ENCODE data around the gene GBGT1. TPM values are rescaled to one million over a fixed set of nuclear protein-coding genes. Genes with fewer than 3 reads are reported as not detected.
A peak's percentile ranks its signal among the peaks of the same experiment; 100 is the strongest.

GBGT1 gene
- total RNA-seq, 2 experiments from 2014 or later: 2.5 to 3.9 TPM

- POLR2A ChIA-PET: interaction anchor here (0.6 to 8.9 kb wide), 11 partner anchors 9 to 865 kb away, joined by 3 to 148 read pairs (median 4); partner anchors contain the start of genes GTF3C5, MED22, RALGDS and RPL7A
- Mint-ChIP-seq H3K4me1 (peaks cover 88% of the 10 kb centered on the region), H3K9me3 (no peaks in the 10 kb centered on the region), H3K36me3 (ENCODE audit: low read depth) (peaks cover 24% of the 10 kb centered on the region), H3K4me3 (peak overlapping the region; percentile 36), H3K27me3 (no peaks in the 10 kb centered on the region), H3K27ac (peak overlapping the region; percentile 99)
- peak; percentile 94 for DNase-seq
- CTCF ChIA-PET: interaction anchor here (0.8 to 9.9 kb wide), 5 partner anchors 11 to 104 kb away, joined by 3 to 190 read pairs (median 3); no protein-coding TSS in a partner anchor
Observed at GRCh38 chr9:133133681-133134387, 29.9 kb downstream of the GBGT1 start.

- DNase-seq: no peak
- H3K27me3 Mint-ChIP-seq: no peaks in the 10 kb centered on the region
- H3K36me3 Mint-ChIP-seq (ENCODE audit: low read depth): peaks cover 29% of the 10 kb centered on the region
- POLR2A ChIA-PET: interaction anchor here (3.0 to 8.9 kb wide), 3 partner anchors 11 to 101 kb away, joined by 18 to 148 read pairs (median 118); partner anchors contain the start of genes GTF3C5 and RALGDS
- CTCF ChIA-PET: interaction anchor here (9.9 kb wide), 1 partner anchor 14 kb away, joined by 190 read pairs; no protein-coding TSS in a partner anchor
- H3K27ac Mint-ChIP-seq: peak overlapping the region; percentile 99
- no peaks in the 10 kb centered on the region for H3K9me3 Mint-ChIP-seq
- no peak overlapping the region for H3K4me3 Mint-ChIP-seq
- H3K4me1 Mint-ChIP-seq: peaks cover 87% of the 10 kb centered on the region
Observed at GRCh38 chr9:133132174-133132573, 31.5 kb downstream of the GBGT1 start.

DNA sequence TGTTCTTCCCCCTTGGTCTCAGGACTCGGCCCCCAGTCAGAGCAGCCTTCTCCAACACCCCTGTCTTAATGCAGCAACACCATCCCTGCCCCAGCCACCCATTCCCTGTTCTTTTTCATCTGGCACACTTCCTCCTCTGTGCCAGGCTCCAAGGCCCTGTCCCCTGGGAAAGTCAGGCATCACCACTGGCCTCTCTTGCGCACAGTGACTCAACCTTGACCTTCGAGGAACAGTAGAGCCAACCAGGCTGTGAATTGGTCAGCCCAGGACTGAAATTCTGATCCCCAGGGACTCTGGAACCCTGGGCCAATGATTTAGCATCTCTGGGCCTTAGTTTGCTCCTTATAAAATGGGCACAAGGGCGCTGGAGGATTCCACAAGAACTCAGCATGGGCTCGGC lies 32.2 kb downstream of the GBGT1 start:
- Mint-ChIP-seq H3K27ac (peak overlapping the region; percentile 99), H3K36me3 (ENCODE audit: low read depth) (peaks cover 31% of the 10 kb centered on the region), H3K9me3 (no peaks in the 10 kb centered on the region), H3K4me3 (peak overlapping the region; percentile 91), H3K27me3 (no peaks in the 10 kb centered on the region), H3K4me1 (peaks cover 87% of the 10 kb centered on the region)
- CTCF ChIA-PET: interaction anchor here (9.9 kb wide), 1 partner anchor 15 kb away, joined by 190 read pairs; no protein-coding TSS in a partner anchor
- POLR2A ChIA-PET: interaction anchor here (0.8 to 8.9 kb wide), 8 partner anchors 8 to 243 kb away, joined by 3 to 148 read pairs (median 4); partner anchors contain the start of genes GTF3C5 and RALGDS
- DNase-seq: no peak

- ChIA-PET CTCF (interaction anchor here (0.7 to 9.9 kb wide), 2 partner anchors 16 to 225 kb away, joined by 4 to 190 read pairs; no protein-coding TSS in a partner anchor), POLR2A (interaction anchor here (0.8 to 8.9 kb wide), 8 partner anchors 9 to 243 kb away, joined by 3 to 148 read pairs (median 4); partner anchors contain the start of genes GTF3C5 and RALGDS)
- Mint-ChIP-seq H3K4me1 (peaks cover 87% of the 10 kb centered on the region), H3K9me3 (no peaks in the 10 kb centered on the region), H3K27me3 (no peaks in the 10 kb centered on the region), H3K4me3 (peak overlapping the region; percentile 91), H3K27ac (peak overlapping the region; percentile 99), H3K36me3 (ENCODE audit: low read depth) (peaks cover 31% of the 10 kb centered on the region)
- DNase-seq: peak; percentile 81
Observed at GRCh38 chr9:133130685-133131244, 32.9 kb downstream of the GBGT1 start.

- peak overlapping the region; percentile 99 for H3K27ac Mint-ChIP-seq
- H3K36me3 Mint-ChIP-seq (ENCODE audit: low read depth): peaks cover 36% of the 10 kb centered on the region
- peak overlapping the region; percentile 91 for H3K4me3 Mint-ChIP-seq
- H3K4me1 Mint-ChIP-seq: peaks cover 87% of the 10 kb centered on the region
- CTCF ChIA-PET: interaction anchor here (9.9 kb wide), 1 partner anchor 17 kb away, joined by 190 read pairs; no protein-coding TSS in a partner anchor
- no peaks in the 10 kb centered on the region for H3K9me3 Mint-ChIP-seq
- POLR2A ChIA-PET: interaction anchor here (1.6 to 8.9 kb wide), 4 partner anchors 14 to 245 kb away, joined by 4 to 148 read pairs (median 62); partner anchors contain the start of gene RALGDS
- H3K27me3 Mint-ChIP-seq: no peaks in the 10 kb centered on the region
- DNase-seq: no peak
Observed at GRCh38 chr9:133129001-133129795, 34.5 kb downstream of the GBGT1 start.

DNA sequence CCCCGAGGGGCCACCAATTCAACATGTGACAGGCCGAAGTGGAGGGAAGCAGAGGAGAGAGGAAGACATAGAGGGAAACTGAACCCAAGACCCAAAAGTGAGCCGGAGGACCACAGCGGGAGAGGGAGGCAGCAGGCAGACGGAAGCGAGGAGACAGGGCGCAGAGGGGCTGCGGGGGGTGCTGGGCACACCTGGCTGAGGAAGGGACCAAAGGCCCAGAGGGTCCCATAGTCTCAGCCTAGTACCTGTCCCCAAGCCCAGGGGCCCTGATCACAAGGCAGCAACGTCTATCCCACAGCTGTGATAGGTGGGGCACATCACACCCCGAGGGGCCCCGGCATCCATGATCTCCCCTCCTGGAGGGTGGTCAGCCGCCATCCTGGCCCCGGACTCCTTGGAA lies 35.6 kb downstream of the GBGT1 start:
- Mint-ChIP-seq H3K4me1 (peaks cover 87% of the 10 kb centered on the region), H3K4me3 (peak overlapping the region; percentile 91), H3K36me3 (ENCODE audit: low read depth) (peaks cover 39% of the 10 kb centered on the region), H3K27me3 (no peaks in the 10 kb centered on the region), H3K27ac (peak overlapping the region; percentile 72), H3K9me3 (no peaks in the 10 kb centered on the region)
- ChIA-PET POLR2A (interaction anchor here (1.6 kb wide), 2 partner anchors 16 to 246 kb away, joined by 4 to 5 read pairs; no protein-coding TSS in a partner anchor), CTCF (interaction anchor here (9.9 kb wide), 1 partner anchor 18 kb away, joined by 190 read pairs; no protein-coding TSS in a partner anchor)
- DNase-seq: no peak

- DNase-seq: peak; percentile 45
- Mint-ChIP-seq H3K27me3 (no peaks in the 10 kb centered on the region), H3K27ac (peak overlapping the region; percentile 72), H3K4me3 (peak overlapping the region; percentile 91), H3K36me3 (ENCODE audit: low read depth) (peaks cover 39% of the 10 kb centered on the region), H3K9me3 (no peaks in the 10 kb centered on the region), H3K4me1 (peaks cover 85% of the 10 kb centered on the region)
- ChIA-PET POLR2A (interaction anchor here (0.6 to 1.6 kb wide), 4 partner anchors 8 to 97 kb away, joined by 4 to 6 read pairs (median 5); partner anchors contain the start of gene GTF3C5), CTCF (interaction anchor here (9.9 kb wide), 1 partner anchor 19 kb away, joined by 190 read pairs; no protein-coding TSS in a partner anchor)
Observed at GRCh38 chr9:133127340-133127981, 36.3 kb downstream of the GBGT1 start.

GRCh38 chr9:133126697-133127339 lies 36.9 kb downstream of the GBGT1 start:
- ChIA-PET POLR2A (interaction anchor here (0.6 to 2.3 kb wide), 6 partner anchors 9 to 96 kb away, joined by 3 to 8 read pairs (median 5); partner anchors contain the start of gene GTF3C5), CTCF (interaction anchor here (1.8 kb wide), 1 partner anchor 18 kb away, joined by 8 read pairs; no protein-coding TSS in a partner anchor)
- Mint-ChIP-seq H3K27ac (peak overlapping the region; percentile 63), H3K36me3 (ENCODE audit: low read depth) (peaks cover 41% of the 10 kb centered on the region), H3K4me1 (peaks cover 85% of the 10 kb centered on the region), H3K9me3 (no peaks in the 10 kb centered on the region), H3K4me3 (peak overlapping the region; percentile 40), H3K27me3 (no peaks in the 10 kb centered on the region)
- DNase-seq: no peak

- no peaks in the 10 kb centered on the region for H3K27me3 Mint-ChIP-seq
- no peaks in the 10 kb centered on the region for H3K9me3 Mint-ChIP-seq
- CTCF ChIA-PET: interaction anchor here (0.6 to 1.8 kb wide), 3 partner anchors 18 to 960 kb away, joined by 3 to 8 read pairs (median 4); no protein-coding TSS in a partner anchor
- H3K4me3 Mint-ChIP-seq: peak overlapping the region; percentile 40
- H3K4me1 Mint-ChIP-seq: peaks cover 84% of the 10 kb centered on the region
- peaks cover 43% of the 10 kb centered on the region for H3K36me3 Mint-ChIP-seq (ENCODE audit: low read depth)
- POLR2A ChIA-PET: interaction anchor here (0.9 to 2.3 kb wide), 6 partner anchors 7 to 96 kb away, joined by 3 to 8 read pairs (median 5); partner anchors contain the start of gene GTF3C5
- DNase-seq: no peak
- H3K27ac Mint-ChIP-seq: peak overlapping the region; percentile 63
Observed at GRCh38 chr9:133125941-133126696, 37.6 kb downstream of the GBGT1 start.

DNA sequence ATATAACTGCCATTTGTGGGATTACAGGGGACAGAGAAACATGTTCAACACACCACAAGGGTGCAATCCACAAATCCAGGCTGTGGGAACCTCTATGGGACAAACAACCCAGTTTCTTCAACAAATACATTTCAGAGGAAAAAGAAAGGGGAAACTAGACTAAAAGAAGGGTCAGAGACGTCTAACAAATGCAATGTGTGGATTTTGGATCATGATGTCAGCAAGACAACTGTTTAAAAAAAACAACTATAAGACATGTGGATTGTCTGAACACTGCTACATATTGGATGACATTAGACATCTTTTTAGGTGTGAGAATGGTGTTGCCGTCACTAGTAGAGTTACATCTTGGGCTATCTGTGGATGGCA lies 38.8 kb downstream of the GBGT1 start:
- ChIA-PET CTCF (interaction anchor here (1.5 kb wide), 1 partner anchor 23 kb away, joined by 4 read pairs; no protein-coding TSS in a partner anchor), POLR2A (interaction anchor here (1.4 to 2.3 kb wide), 2 partner anchors 8 to 19 kb away, joined by 3 to 8 read pairs; no protein-coding TSS in a partner anchor)
- peaks cover 85% of the 10 kb centered on the region for H3K4me1 Mint-ChIP-seq
- peak overlapping the region; percentile 44 for H3K27ac Mint-ChIP-seq
- DNase-seq: no peak
- H3K4me3 Mint-ChIP-seq: no peak overlapping the region
- H3K27me3 Mint-ChIP-seq: no peaks in the 10 kb centered on the region
- H3K36me3 Mint-ChIP-seq (ENCODE audit: low read depth): peaks cover 37% of the 10 kb centered on the region
- H3K9me3 Mint-ChIP-seq: no peaks in the 10 kb centered on the region
